HepG2 (cell line): Measurements from ENCODE around the gene PTPN3. TPM values are rescaled to one million over a fixed set of nuclear protein-coding genes. Genes with fewer than 3 reads are reported as not detected.

ENCODE experiments used
- ESRRA ChIP-seq: sonication (generic); formaldehyde crosslinking; IDR thresholded peaks from 2 replicates; pipeline ENCODE4 v1.5.1; 2020; ENCODE audit warnings: mild to moderate bottlenecking, low read depth, missing genetic modification reagents
- FOXA3 ChIP-seq: IDR thresholded peaks from 2 replicates; pipeline ENCODE4 v1.6.1; 2016; ENCODE audit warnings: missing genetic modification reagents, missing compliant biosample characterization
- GLI4 ChIP-seq: sonication (generic); formaldehyde crosslinking; IDR thresholded peaks from 2 replicates; pipeline ENCODE4 v1.5.1; 2020; ENCODE audit warnings: missing genetic modification reagents, mild to moderate bottlenecking, moderate library complexity, borderline replicate concordance
- HHEX ChIP-seq: IDR thresholded peaks from 2 replicates; pipeline ENCODE4 v1.6.1; 2016; ENCODE audit warnings: control low read depth
- HMGXB4 ChIP-seq, 2 experiments: sonication (generic) in 1 of 2; formaldehyde crosslinking in 1 of 2; IDR thresholded peaks; 2 replicates each; pipeline versions ENCODE4 v1.4.0 to v1.6.1; 2018 to 2020; ENCODE audit warnings: missing genetic modification reagents in 2 of 2, borderline replicate concordance in 1 of 2, low read depth in 1 of 2, mild to moderate bottlenecking in 1 of 2, missing biosample characterization in 1 of 2
- KDM2A ChIP-seq: sonication (generic); formaldehyde crosslinking; IDR thresholded peaks from 2 replicates; pipeline ENCODE4 v1.4.0; 2020; ENCODE audit warnings: low read depth, missing genetic modification reagents, borderline replicate concordance
- KMT2A ChIP-seq: sonication (generic); formaldehyde crosslinking; IDR thresholded peaks from 2 replicates; pipeline ENCODE4 v1.4.0; 2020; ENCODE audit warnings: missing genetic modification reagents
- NONO ChIP-seq, 2 experiments: fragments of 450-650 bp in 1 of 2; sonication (generic) in 1 of 2; formaldehyde crosslinking in 1 of 2; IDR thresholded peaks in 1 of 2; conservative IDR thresholded peaks in 1 of 2; 2 replicates each; pipeline versions ENCODE4 v1.6.1 to v1.8.0; 2017 to 2022; ENCODE audit warnings: mild to moderate bottlenecking in 1 of 2, missing genetic modification reagents in 1 of 2, moderate library complexity in 1 of 2
- NR1H2 ChIP-seq: sonication (generic); formaldehyde crosslinking; IDR thresholded peaks from 2 replicates; pipeline ENCODE4 v1.8.1; 2022; ENCODE audit warnings: low read depth, missing genetic modification reagents, borderline replicate concordance
- RFX3 ChIP-seq: IDR thresholded peaks from 2 replicates; pipeline ENCODE4 v1.6.1; 2016; ENCODE audit warnings: missing biosample characterization, missing genetic modification reagents
- SNAPC5 ChIP-seq: sonication (generic); formaldehyde crosslinking; IDR thresholded peaks from 2 replicates; pipeline ENCODE4 v1.8.1; 2023; ENCODE audit warnings: mild to moderate bottlenecking, missing genetic modification reagents, borderline replicate concordance
- SP2 ChIP-seq: sonication (generic); formaldehyde crosslinking; IDR thresholded peaks from 2 replicates; pipeline ENCODE4 v1.5.1; 2020; ENCODE audit warnings: mild to moderate bottlenecking, missing genetic modification reagents
- TMF1 ChIP-seq: sonication (generic); formaldehyde crosslinking; IDR thresholded peaks from 2 replicates; pipeline ENCODE4 v1.8.1; 2022; ENCODE audit warnings: low read depth, missing genetic modification reagents
- UBTF ChIP-seq: sonication (generic); formaldehyde crosslinking; IDR thresholded peaks from 2 replicates; pipeline ENCODE4 v1.4.0; 2020; ENCODE audit warnings: mild to moderate bottlenecking, missing genetic modification reagents
- XBP1 ChIP-seq: sonication (generic); formaldehyde crosslinking; IDR thresholded peaks from 2 replicates; pipeline ENCODE4 v1.5.0; 2020; ENCODE audit warnings: missing genetic modification reagents
- ZBTB25 ChIP-seq: IDR thresholded peaks from 2 replicates; pipeline ENCODE4 v1.6.1; 2018; ENCODE audit warnings: missing genetic modification reagents
- ZFP62 ChIP-seq: sonication (generic); formaldehyde crosslinking; IDR thresholded peaks from 2 replicates; pipeline ENCODE4 v1.4.0; 2020; ENCODE audit warnings: missing genetic modification reagents
- ZGPAT ChIP-seq: IDR thresholded peaks from 2 replicates; pipeline ENCODE4 v1.6.1; 2016; ENCODE audit warnings: mild to moderate bottlenecking
- ZNF138 ChIP-seq: sonication (generic); formaldehyde crosslinking; IDR thresholded peaks from 2 replicates; pipeline ENCODE4 v1.5.0; 2020; ENCODE audit warnings: mild to moderate bottlenecking, low read depth, missing genetic modification reagents
- ZNF296 ChIP-seq: sonication (generic); formaldehyde crosslinking; conservative IDR thresholded peaks from 2 replicates; pipeline ENCODE4 v1.5.0; 2020; ENCODE audit warnings: mild to moderate bottlenecking, missing genetic modification reagents
- ZNF317 ChIP-seq: sonication (generic); formaldehyde crosslinking; IDR thresholded peaks from 2 replicates; pipeline ENCODE4 v1.5.0; 2020; ENCODE audit warnings: mild to moderate bottlenecking, missing genetic modification reagents
- ZNF558 ChIP-seq: sonication (generic); formaldehyde crosslinking; IDR thresholded peaks from 2 replicates; pipeline ENCODE4 v1.9.0; 2022; ENCODE audit warnings: mild to moderate bottlenecking, missing genetic modification reagents, borderline replicate concordance
- ZNF782 ChIP-seq: sonication (generic); formaldehyde crosslinking; IDR thresholded peaks from 2 replicates; pipeline ENCODE4 v1.4.0; 2020; ENCODE audit warnings: missing genetic modification reagents, mild to moderate bottlenecking, borderline replicate concordance
- ZNF816 ChIP-seq: sonication (generic); formaldehyde crosslinking; IDR thresholded peaks from 2 replicates; pipeline ENCODE4 v1.8.0; 2022; ENCODE audit warnings: missing genetic modification reagents, mild to moderate bottlenecking, borderline replicate concordance
- polyA plus RNA-seq, 8 experiments: library from polyadenylated mRNA; depleted of rRNA in 3 of 8; stranded (reverse) in 7 of 8; unstranded in 1 of 8; fragments of >200 nt; fragmentation: Illumina TruSeq in 4 of 8; extraction: Trizol in 4 of 8; gene quantifications; 2 replicates each; pipeline versions ENCODE4 v1.2.1 to v1.2.3, GENCODE V29; 2011 to 2016; ENCODE audit warnings: low read depth in 4 of 8, missing spikeins in 1 of 8, mixed read lengths in 1 of 8; ENCODE audit not compliant: insufficient read depth in 1 of 8
- total RNA-seq, 5 experiments: library from RNA; depleted of rRNA; stranded (reverse); fragments of >200 nt; fragmentation: Illumina TruSeq; extraction: Trizol; gene quantifications; 2 replicates each; pipeline ENCODE4 v1.2.3, GENCODE V29; 2016; ENCODE audit warnings: low read depth in 1 of 5

PTPN3 gene
- total and polyA plus RNA-seq, 2 of the 13 experiments (the other 11 are each of a cell fraction or from before 2014, with no cell fraction given), result 5.6 to 20.5 TPM

GRCh38 chr9:109507421-109507838 lies 9.3 kb upstream of the PTPN3 start (continued):
- peak; percentile 77 for TF ChIP-seq ZGPAT (CRISPR knock-in tag)
- no peak for TF ChIP-seq ZFP62
- TF ChIP-seq ZNF782 (CRISPR knock-in tag), result no peak
- no peak for TF ChIP-seq NONO (IDR thresholded peaks at IDR 0.05)
- peak; percentile 73 for TF ChIP-seq NONO (CRISPR knock-in tag; conservative IDR thresholded peaks at IDR 0.05)
- peak; percentile 57; the same call in 1 of the 2 replicates for TF ChIP-seq ZNF317 (CRISPR knock-in tag)
- TF ChIP-seq XBP1, result no peak
- TF ChIP-seq ZBTB25 (CRISPR knock-in tag), result peak; percentile 89
- peak; percentile 76 for TF ChIP-seq KDM2A (CRISPR knock-in tag)
- TF ChIP-seq SNAPC5 (CRISPR knock-in tag), result no peak
- 0 out of 2 replicates have a peak, but pooled peaks have one; percentile 19 for TF ChIP-seq ZNF816
- no peak for TF ChIP-seq ZNF296 (CRISPR knock-in tag)
- TF ChIP-seq ZNF558, result no peak
- TF ChIP-seq HMGXB4 (CRISPR knock-in tag; IDR thresholded peaks at IDR 0.05; ENCODE audit: borderline replicate concordance in 1 of 2, low read depth in 1 of 2), result 0 out of 4 replicates have a peak, but pooled peaks have one; percentile 36 to 69
- peak; percentile 44; the same call in 1 of the 2 replicates for TF ChIP-seq HHEX (CRISPR knock-in tag)
- TF ChIP-seq GLI4, result no peak
- no peak for TF ChIP-seq RFX3 (CRISPR knock-in tag)
- TF ChIP-seq KMT2A (CRISPR knock-in tag), result no peak
- no peak for TF ChIP-seq ZNF138 (CRISPR knock-in tag)
- no peak for TF ChIP-seq SP2 (CRISPR knock-in tag)
- TF ChIP-seq ESRRA (CRISPR knock-in tag), result peak; percentile 73
- TF ChIP-seq FOXA3 (CRISPR knock-in tag), result peak; percentile 100
- TF ChIP-seq TMF1 (CRISPR knock-in tag), result no peak
- no peak for TF ChIP-seq UBTF (CRISPR knock-in tag)
- no peak for TF ChIP-seq NR1H2
